OCI-LY3 (cell line): ENCODE results near the gene NPEPL1.

ENCODE experiments used
- H2AFZ ChIP-seq: fragments of 200-600, 300-600 bp; shearing (Covaris generic); 2 replicates; pipeline ENCODE4 v1.6.0; 2014; ENCODE audit warnings: antibody characterized with exemption, low read depth, low read length
- H3K27ac ChIP-seq: fragments of 200-600, 300-600 bp; sonication (generic); 2 replicates; pipeline ENCODE4 v1.5.1; 2014; ENCODE audit warnings: mild to moderate bottlenecking, low read length, moderate library complexity, mixed read lengths
- H3K27me3 ChIP-seq: fragments of 200-600, 300-600 bp; sonication (generic); 2 replicates; pipeline ENCODE4 v1.6.1; 2014; ENCODE audit warnings: low read depth, low read length, mixed read lengths
- H3K36me3 ChIP-seq: fragments of 200-600, 300-600 bp; sonication (generic); replicated peaks from 2 replicates; pipeline ENCODE3; 2014; ENCODE audit warnings: low read depth, low read length, mixed read lengths
- H3K4me1 ChIP-seq: fragments of 300-600, 200-600 bp; sonication (generic); 2 replicates; pipeline ENCODE4 v1.6.1; 2014; ENCODE audit warnings: low read length, mixed read lengths
- H3K4me2 ChIP-seq: fragments of 200-600, 300-600 bp; sonication (generic); 2 replicates; pipeline ENCODE4 v1.6.1; 2014; ENCODE audit warnings: low read length, mixed read lengths
- H3K4me3 ChIP-seq: fragments of 300-600, 200-600 bp; sonication (generic); 2 replicates; pipeline ENCODE4 v1.5.1; 2014; ENCODE audit warnings: antibody characterized with exemption, mild to moderate bottlenecking, low read length, moderate library complexity
- H3K79me2 ChIP-seq: fragments of 300-600, 200-600 bp; shearing (Covaris generic); 2 replicates; pipeline ENCODE4 v1.6.1; 2014; ENCODE audit warnings: mild to moderate bottlenecking, low read length, mixed read lengths
- H3K9ac ChIP-seq: fragments of 300-600, 200-600 bp; shearing (Covaris generic); 2 replicates; pipeline ENCODE4 v1.6.0; 2014; ENCODE audit warnings: mild to moderate bottlenecking, low read length, moderate library complexity
- H3K9me3 ChIP-seq: fragments of 200-600, 300-600 bp; shearing (Covaris generic); 2 replicates; pipeline ENCODE4 v1.6.1; 2014; ENCODE audit warnings: low read length, mixed read lengths; ENCODE audit not compliant: insufficient read depth
- H4K20me1 ChIP-seq: fragments of 200-600, 300-600 bp; sonication (generic); 2 replicates; pipeline ENCODE4 v1.6.1; 2016; ENCODE audit warnings: low read length, mixed read lengths; ENCODE audit not compliant: insufficient read depth
- EZH2phosphoT487 ChIP-seq: fragments of 200-600 bp; shearing (Covaris generic); IDR thresholded peaks from 2 replicates; pipeline ENCODE4 v1.6.1; 2018; ENCODE audit warnings: antibody characterized with exemption, mixed run types, low read depth
- TF ChIP-seq, protein P1 (sequence below): fragments of 200-600, 300-600 bp; sonication (generic); IDR thresholded peaks from 2 replicates; pipeline ENCODE4 v1.5.1; 2014; ENCODE audit warnings: antibody characterized with exemption, low read length, low read depth

The NPEPL1 gene

DNA sequence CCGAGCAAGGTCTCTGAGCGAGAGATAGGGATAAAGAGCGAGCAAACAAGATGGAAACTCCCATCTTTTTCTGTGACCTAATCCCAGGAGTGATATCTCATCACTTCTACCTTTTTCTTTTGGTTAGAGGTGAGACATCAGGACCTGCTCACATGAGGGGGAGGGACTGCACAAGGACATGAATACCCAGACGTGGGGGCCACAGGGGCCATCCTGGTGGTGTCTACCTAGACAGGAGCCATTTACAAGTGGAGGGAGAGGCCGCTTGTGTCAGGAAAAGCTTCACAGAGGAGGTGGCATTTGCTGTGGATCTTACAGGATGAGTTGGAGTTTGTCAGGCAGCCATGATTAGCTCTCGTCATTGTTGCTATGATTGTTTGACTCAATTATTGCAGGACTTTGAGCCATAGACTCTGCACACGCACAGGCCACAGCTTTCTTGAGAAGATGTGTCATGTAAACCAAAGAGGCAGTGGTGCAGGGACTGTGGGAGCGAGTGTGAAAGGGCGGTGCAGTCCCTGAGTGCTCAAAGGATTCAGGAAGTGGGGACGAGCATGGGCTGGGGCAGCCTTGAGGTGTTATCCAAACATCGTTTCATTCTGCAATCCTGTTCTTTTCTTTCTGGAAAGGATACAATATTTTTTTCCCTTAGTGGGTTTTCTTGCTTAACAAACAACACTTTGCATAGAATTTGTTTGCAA, 7.7 kb downstream of the NPEPL1 start:
- no peak for TF ChIP-seq EZH2phosphoT487
- TF ChIP-seq, protein P1, sequence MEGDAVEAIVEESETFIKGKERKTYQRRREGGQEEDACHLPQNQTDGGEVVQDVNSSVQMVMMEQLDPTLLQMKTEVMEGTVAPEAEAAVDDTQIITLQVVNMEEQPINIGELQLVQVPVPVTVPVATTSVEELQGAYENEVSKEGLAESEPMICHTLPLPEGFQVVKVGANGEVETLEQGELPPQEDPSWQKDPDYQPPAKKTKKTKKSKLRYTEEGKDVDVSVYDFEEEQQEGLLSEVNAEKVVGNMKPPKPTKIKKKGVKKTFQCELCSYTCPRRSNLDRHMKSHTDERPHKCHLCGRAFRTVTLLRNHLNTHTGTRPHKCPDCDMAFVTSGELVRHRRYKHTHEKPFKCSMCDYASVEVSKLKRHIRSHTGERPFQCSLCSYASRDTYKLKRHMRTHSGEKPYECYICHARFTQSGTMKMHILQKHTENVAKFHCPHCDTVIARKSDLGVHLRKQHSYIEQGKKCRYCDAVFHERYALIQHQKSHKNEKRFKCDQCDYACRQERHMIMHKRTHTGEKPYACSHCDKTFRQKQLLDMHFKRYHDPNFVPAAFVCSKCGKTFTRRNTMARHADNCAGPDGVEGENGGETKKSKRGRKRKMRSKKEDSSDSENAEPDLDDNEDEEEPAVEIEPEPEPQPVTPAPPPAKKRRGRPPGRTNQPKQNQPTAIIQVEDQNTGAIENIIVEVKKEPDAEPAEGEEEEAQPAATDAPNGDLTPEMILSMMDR, result no peak
- Histone ChIP-seq H2AFZ (no peak overlapping the region), H3K36me3 (peaks cover 31% of the 10 kb centered on the region), H3K79me2 (no peaks in the 10 kb centered on the region), H4K20me1 (no peaks in the 10 kb centered on the region), H3K27me3 (no peaks in the 10 kb centered on the region), H3K27ac (no peak overlapping the region), H3K4me3 (no peak overlapping the region), H3K9me3 (no peaks in the 10 kb centered on the region), H3K9ac (no peak overlapping the region), H3K4me2 (no peak overlapping the region), H3K4me1 (no peaks in the 10 kb centered on the region)

DNA sequence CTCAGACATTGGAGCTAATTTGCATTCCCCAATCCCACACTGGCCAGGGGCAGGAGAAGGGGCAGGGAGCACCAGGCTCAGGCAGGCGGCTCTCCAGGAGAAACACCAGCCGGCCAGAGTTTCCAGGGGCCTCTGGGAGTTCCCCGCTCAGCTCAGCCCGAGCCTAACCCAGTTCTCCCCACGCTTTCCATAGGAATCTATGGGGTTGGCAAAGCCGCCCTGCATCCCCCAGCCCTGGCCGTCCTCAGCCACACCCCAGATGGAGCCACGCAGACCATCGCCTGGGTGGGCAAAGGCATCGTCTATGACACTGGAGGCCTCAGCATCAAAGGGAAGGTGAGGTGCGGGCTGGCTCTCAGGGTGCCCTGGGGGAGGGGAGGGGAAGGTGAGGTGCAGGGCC, 8.2 kb downstream of the NPEPL1 start:
- Histone ChIP-seq H3K79me2 (no peaks in the 10 kb centered on the region), H3K4me3 (no peak overlapping the region), H3K36me3 (peaks cover 36% of the 10 kb centered on the region), H3K27ac (no peak overlapping the region), H3K27me3 (no peaks in the 10 kb centered on the region), H2AFZ (no peak overlapping the region), H3K4me1 (no peaks in the 10 kb centered on the region), H4K20me1 (no peaks in the 10 kb centered on the region), H3K4me2 (no peak overlapping the region), H3K9ac (no peak overlapping the region), H3K9me3 (no peaks in the 10 kb centered on the region)
- TF ChIP-seq, protein P1, result no peak
- no peak for TF ChIP-seq EZH2phosphoT487

DNA sequence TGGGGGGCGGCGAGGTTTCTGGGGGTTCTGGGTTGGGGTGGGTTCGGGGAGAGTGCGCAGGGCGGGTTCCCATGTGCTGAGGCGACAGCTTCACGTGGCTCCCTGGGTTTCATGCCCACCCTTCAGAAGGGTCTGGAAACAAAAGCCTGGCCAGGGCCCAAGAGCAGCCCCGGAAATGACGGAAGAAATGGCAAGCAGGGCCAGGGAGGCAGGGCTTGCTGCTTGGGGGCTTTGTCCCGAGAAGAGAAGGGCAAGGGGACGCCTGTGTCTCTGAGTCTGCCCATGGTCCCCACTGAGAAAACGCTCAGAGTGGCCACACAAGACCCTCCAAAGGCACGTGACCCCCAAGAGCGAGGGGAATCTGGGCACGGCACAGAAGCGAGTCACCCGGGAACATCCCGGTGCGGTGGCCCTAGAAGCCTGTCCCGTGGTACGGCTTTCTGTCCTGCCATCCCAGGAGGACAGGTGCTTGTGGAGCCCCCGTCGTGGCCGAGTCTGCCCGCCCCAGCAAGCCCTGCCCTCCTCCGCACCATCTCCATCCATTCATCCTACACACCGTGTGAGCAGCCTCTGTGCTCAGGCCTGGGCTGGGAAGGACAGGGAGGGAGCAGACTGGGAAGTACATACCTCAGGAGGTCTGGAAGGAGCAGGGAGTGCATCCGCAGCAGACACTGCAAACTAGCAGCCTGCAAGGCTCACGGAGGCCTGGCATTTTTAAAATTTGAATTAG, 9.0 kb downstream of the NPEPL1 start:
- Histone ChIP-seq H3K9me3 (no peaks in the 10 kb centered on the region), H3K36me3 (peaks cover 33% of the 10 kb centered on the region), H3K4me1 (no peaks in the 10 kb centered on the region), H3K4me2 (no peak overlapping the region), H3K27me3 (no peaks in the 10 kb centered on the region), H3K79me2 (no peaks in the 10 kb centered on the region), H3K27ac (no peak overlapping the region), H2AFZ (no peak overlapping the region), H3K9ac (no peak overlapping the region), H4K20me1 (no peaks in the 10 kb centered on the region), H3K4me3 (no peak overlapping the region)
- TF ChIP-seq, protein P1, result no peak
- TF ChIP-seq EZH2phosphoT487, result no peak

DNA sequence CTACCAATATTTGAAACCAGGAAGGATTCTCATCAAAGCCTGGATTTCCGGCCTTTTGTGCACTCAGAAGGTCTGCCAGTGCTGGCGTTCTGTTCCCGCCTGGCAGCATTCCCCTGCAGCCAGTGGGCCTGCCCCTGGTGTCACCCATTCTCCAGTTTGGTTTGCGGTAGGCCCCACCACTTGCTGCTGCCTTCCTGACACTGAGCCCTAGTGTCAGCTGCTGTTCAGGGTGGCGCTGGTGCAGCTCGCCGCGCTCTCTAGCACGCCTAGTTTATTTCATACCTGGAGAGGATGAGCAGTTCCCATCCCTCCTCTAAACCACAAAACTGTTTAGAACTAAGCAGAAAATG, 9.5 kb downstream of the NPEPL1 start:
- Histone ChIP-seq H3K9me3 (no peaks in the 10 kb centered on the region), H3K9ac (no peak overlapping the region), H2AFZ (no peak overlapping the region), H4K20me1 (no peaks in the 10 kb centered on the region), H3K27ac (no peak overlapping the region), H3K36me3 (peaks cover 28% of the 10 kb centered on the region), H3K4me1 (no peaks in the 10 kb centered on the region), H3K4me3 (no peak overlapping the region), H3K79me2 (no peaks in the 10 kb centered on the region), H3K4me2 (no peak overlapping the region), H3K27me3 (no peaks in the 10 kb centered on the region)
- no peak for TF ChIP-seq EZH2phosphoT487
- TF ChIP-seq, protein P1, result no peak
